ENCODE measurements around the gene MKNK1. TPM values are rescaled to one million over a fixed set of nuclear protein-coding genes. Genes with fewer than 3 reads are reported as not detected.

Gene MKNK1
- total RNA-seq, 2 donors from 2014 or later = 19.9 to 28.5 TPM

DNA sequence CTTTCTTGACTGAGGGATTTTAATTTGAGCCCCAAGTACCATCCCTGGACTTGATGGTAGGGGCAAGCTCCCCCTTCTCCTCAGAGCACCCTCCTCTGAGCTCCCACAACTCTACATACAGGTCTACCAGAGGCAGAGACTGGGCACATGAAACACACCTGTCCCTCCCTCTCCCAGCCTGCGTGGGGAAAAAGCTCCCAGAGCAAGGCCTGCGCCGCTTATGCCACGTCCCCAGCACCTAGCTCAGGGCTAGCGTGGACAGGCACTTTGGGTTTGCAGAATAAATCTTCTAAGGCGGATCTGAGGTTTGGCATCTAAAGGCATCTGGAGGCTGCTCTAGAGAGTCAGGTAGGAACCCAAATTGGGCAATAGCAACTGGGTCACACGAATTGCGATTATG, 45.1 kb downstream of the MKNK1 start:
- Histone ChIP-seq H3K27me3 (ENCODE audit: control insufficient read depth, insufficient read depth, low read length, poor library complexity, severe bottlenecking) (no peaks in the 10 kb centered on the region), H3K36me3 (ENCODE audit: control insufficient read depth, insufficient read depth, low read length) (no peaks in the 10 kb centered on the region), H3K9ac (ENCODE audit: extremely low read depth, low read length, poor library complexity, severe bottlenecking) (no peak overlapping the region), H3K4me3 (ENCODE audit: low read length) (no peak overlapping the region), H3K4me1 (ENCODE audit: control insufficient read depth, insufficient read depth, low read length) (no peaks in the 10 kb centered on the region), H3K9me3 (ENCODE audit: control insufficient read depth, low read length) (no peaks in the 10 kb centered on the region), H3K27ac (ENCODE audit: low read depth, low read length) (peak overlapping the region; percentile 88)
- Mint-ChIP-seq H3K4me1 (no peaks in the 10 kb centered on the region), H3K27ac (no peak overlapping the region), H3K27me3 (ENCODE audit: insufficient read depth) (peaks cover 3% of the 10 kb centered on the region), H3K9me3 (no peaks in the 10 kb centered on the region), H3K36me3 (ENCODE audit: low read depth) (peaks cover 16% of the 10 kb centered on the region), H3K4me3 (no peak overlapping the region)
- 90 to 95% methylated on average over 8 of the region's 8 CpGs for WGBS, 2 experiments (ENCODE audit: insufficient coverage in 1 of 2, insufficient read length in 1 of 2)
- DNase-seq = no peak
- TF ChIP-seq CTCF (conservative IDR thresholded peaks at IDR 0.05) = no peak

DNA sequence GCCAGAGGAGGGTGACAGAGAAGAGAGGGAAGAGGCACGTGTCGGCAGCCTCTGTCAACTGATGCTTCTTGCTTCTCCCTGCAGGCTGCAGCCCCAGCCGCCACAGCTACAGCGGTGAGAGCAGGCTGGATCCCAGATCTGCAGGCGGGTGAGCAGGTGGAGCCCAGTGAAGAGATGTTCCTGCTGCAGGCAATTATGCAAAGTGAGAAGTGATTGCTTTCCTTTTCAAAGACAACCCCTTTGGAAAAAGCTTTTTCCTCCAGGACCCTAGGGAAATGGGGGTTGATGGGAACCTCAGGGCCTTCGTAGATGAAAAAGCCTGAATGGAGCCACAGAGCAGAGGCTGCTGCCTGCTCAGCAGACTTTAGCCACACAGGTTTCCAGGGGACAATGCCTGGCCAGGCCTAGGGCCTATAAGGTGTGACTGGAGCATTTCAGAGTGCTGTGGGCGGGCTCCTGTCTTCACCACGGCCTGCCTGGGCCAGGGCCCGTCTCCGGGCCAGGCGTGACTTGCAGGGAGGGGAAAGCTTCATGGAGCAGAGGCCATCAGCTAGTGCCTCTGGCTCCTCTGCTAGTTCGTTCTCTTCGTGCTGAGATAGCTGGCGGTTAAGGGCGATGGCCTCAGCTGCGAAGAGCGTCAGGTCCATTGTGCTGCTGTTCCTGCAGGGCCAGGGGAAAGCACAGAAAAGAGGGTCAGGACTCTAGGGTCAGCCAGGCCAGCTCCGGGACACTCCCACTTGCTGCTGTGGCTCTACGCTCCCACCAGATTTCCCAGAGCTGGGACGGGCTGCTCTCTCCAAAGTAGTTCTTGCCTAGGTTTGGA, 45.7 kb downstream of the MKNK1 start:
- Mint-ChIP-seq H3K27me3 (ENCODE audit: insufficient read depth) (peaks cover 5% of the 10 kb centered on the region), H3K4me1 (no peaks in the 10 kb centered on the region), H3K36me3 (ENCODE audit: low read depth) (peaks cover 13% of the 10 kb centered on the region), H3K9me3 (no peaks in the 10 kb centered on the region), H3K4me3 (no peak overlapping the region), H3K27ac (no peak overlapping the region)
- no peak for TF ChIP-seq CTCF (conservative IDR thresholded peaks at IDR 0.05)
- Histone ChIP-seq H3K27ac (ENCODE audit: low read depth, low read length) (peak overlapping the region; percentile 88), H3K9me3 (ENCODE audit: control insufficient read depth, low read length) (no peaks in the 10 kb centered on the region), H3K9ac (ENCODE audit: extremely low read depth, low read length, poor library complexity, severe bottlenecking) (no peak overlapping the region), H3K36me3 (ENCODE audit: control insufficient read depth, insufficient read depth, low read length) (no peaks in the 10 kb centered on the region), H3K27me3 (ENCODE audit: control insufficient read depth, insufficient read depth, low read length, poor library complexity, severe bottlenecking) (no peaks in the 10 kb centered on the region), H3K4me3 (ENCODE audit: low read length) (no peak overlapping the region), H3K4me1 (ENCODE audit: control insufficient read depth, insufficient read depth, low read length) (no peaks in the 10 kb centered on the region)
- DNase-seq = peak; percentile 64
- WGBS, 2 experiments (ENCODE audit: insufficient coverage in 1 of 2, insufficient read length in 1 of 2) = 82 to 87% methylated on average over 13 to 20 of the region's 20 CpGs

DNA sequence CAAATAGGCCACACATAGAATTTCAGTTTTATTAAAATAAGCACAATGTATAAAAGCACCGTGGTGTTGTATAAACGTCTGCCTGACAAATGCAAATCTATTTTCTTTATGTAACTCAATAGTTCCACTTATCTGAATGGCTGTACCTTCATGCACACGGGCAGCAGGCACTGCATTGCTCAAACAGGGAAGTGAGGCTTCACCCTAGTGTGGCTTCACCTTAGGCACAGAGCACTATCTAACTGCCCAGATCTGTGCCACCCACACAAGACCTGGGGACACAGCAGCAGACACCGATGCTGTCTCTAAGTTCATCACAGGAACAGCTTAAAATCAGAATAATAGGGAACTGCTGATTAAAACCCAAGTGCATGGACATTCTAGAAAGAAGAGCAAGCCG, 46.7 kb downstream of the MKNK1 start:
- Mint-ChIP-seq H3K27ac (no peak overlapping the region), H3K27me3 (ENCODE audit: insufficient read depth) (peaks cover 12% of the 10 kb centered on the region), H3K4me1 (no peaks in the 10 kb centered on the region), H3K9me3 (no peaks in the 10 kb centered on the region), H3K4me3 (no peak overlapping the region), H3K36me3 (ENCODE audit: low read depth) (peaks cover 5% of the 10 kb centered on the region)
- 87 to 98% methylated on average over 4 to 5 of the region's 5 CpGs for WGBS, 2 experiments (ENCODE audit: insufficient coverage in 1 of 2, insufficient read length in 1 of 2)
- TF ChIP-seq CTCF (conservative IDR thresholded peaks at IDR 0.05) = no peak
- Histone ChIP-seq H3K9ac (ENCODE audit: extremely low read depth, low read length, poor library complexity, severe bottlenecking) (no peak overlapping the region), H3K4me1 (ENCODE audit: control insufficient read depth, insufficient read depth, low read length) (no peaks in the 10 kb centered on the region), H3K9me3 (ENCODE audit: control insufficient read depth, low read length) (no peaks in the 10 kb centered on the region), H3K4me3 (ENCODE audit: low read length) (no peak overlapping the region), H3K27me3 (ENCODE audit: control insufficient read depth, insufficient read depth, low read length, poor library complexity, severe bottlenecking) (no peaks in the 10 kb centered on the region), H3K27ac (ENCODE audit: low read depth, low read length) (no peak overlapping the region), H3K36me3 (ENCODE audit: control insufficient read depth, insufficient read depth, low read length) (no peaks in the 10 kb centered on the region)
- DNase-seq = no peak
